GM12801 (cell line): ENCODE data around the gene ANO3.

Source experiments
- TF ChIP-seq, protein P1 (sequence below): IDR thresholded peaks from one replicate; pipeline ENCODE4 v1.5.1; 2011; ENCODE audit warnings: control low read depth; ENCODE audit not compliant: insufficient read length; ENCODE audit errors: extremely low read depth

The ANO3 gene

GRCh38 chr11:26712497-26712896, 380.6 kb downstream of the ANO3 start:
- TF ChIP-seq, protein P1, sequence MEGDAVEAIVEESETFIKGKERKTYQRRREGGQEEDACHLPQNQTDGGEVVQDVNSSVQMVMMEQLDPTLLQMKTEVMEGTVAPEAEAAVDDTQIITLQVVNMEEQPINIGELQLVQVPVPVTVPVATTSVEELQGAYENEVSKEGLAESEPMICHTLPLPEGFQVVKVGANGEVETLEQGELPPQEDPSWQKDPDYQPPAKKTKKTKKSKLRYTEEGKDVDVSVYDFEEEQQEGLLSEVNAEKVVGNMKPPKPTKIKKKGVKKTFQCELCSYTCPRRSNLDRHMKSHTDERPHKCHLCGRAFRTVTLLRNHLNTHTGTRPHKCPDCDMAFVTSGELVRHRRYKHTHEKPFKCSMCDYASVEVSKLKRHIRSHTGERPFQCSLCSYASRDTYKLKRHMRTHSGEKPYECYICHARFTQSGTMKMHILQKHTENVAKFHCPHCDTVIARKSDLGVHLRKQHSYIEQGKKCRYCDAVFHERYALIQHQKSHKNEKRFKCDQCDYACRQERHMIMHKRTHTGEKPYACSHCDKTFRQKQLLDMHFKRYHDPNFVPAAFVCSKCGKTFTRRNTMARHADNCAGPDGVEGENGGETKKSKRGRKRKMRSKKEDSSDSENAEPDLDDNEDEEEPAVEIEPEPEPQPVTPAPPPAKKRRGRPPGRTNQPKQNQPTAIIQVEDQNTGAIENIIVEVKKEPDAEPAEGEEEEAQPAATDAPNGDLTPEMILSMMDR: no peak
